SU-DHL-6 (cell line): ENCODE results near the gene MYLK4.

ENCODE experiments used
- H2AFZ ChIP-seq: fragments of 200-600 bp; sonication (generic); 2 replicates; pipeline ENCODE4 v1.6.1; 2014; ENCODE audit warnings: low read depth, mild to moderate bottlenecking, moderate library complexity, mixed read lengths, antibody characterized with exemption, low read length; ENCODE audit not compliant: severe bottlenecking
- H3F3A ChIP-seq: fragments of 200-600 bp; shearing (Covaris generic); 2 replicates; pipeline ENCODE4 v1.6.0; 2016; ENCODE audit warnings: antibody characterized with exemption, mild to moderate bottlenecking; ENCODE audit not compliant: insufficient read depth
- H3K27ac ChIP-seq: fragments of 200-600 bp; sonication (generic); 2 replicates; pipeline ENCODE4 v1.5.1; 2016; ENCODE audit warnings: low read depth, mild to moderate bottlenecking, low read length, moderate library complexity, mixed read lengths
- H3K27me3 ChIP-seq: fragments of 200-600 bp; sonication (generic), shearing (Covaris generic); 2 replicates; pipeline ENCODE4 v1.6.0; 2014; ENCODE audit warnings: mild to moderate bottlenecking, low read length
- H3K36me3 ChIP-seq: fragments of 200-600 bp; sonication (generic); 2 replicates; pipeline ENCODE4 v1.6.1; 2014; ENCODE audit warnings: mild to moderate bottlenecking, low read length, mixed read lengths
- H3K4me2 ChIP-seq: fragments of 300-600, 200-600 bp; shearing (Covaris generic), sonication (generic); 2 replicates; pipeline ENCODE4 v1.6.0; 2014; ENCODE audit warnings: low read length, low read depth, mild to moderate bottlenecking; ENCODE audit not compliant: poor library complexity, severe bottlenecking
- H3K4me3 ChIP-seq: fragments of 200-600 bp; sonication (generic); 2 replicates; pipeline ENCODE4 v1.5.1; 2014; ENCODE audit warnings: antibody characterized with exemption, low read length, mild to moderate bottlenecking, mixed read lengths; ENCODE audit not compliant: insufficient read depth, poor library complexity, severe bottlenecking
- H3K79me2 ChIP-seq: fragments of 200-600 bp; sonication (generic); 2 replicates; pipeline ENCODE4 v1.6.1; 2014; ENCODE audit warnings: mild to moderate bottlenecking, low read length, moderate library complexity; ENCODE audit not compliant: insufficient read depth
- H3K9ac ChIP-seq: fragments of 200-600 bp; sonication (generic); 2 replicates; pipeline ENCODE4 v1.7.0; 2014; ENCODE audit warnings: mild to moderate bottlenecking, low read length
- H3K9me2 ChIP-seq: fragments of 200-600 bp; sonication (generic); replicated peaks from 2 replicates; pipeline ENCODE4 v1.6.1; 2014; ENCODE audit warnings: low read length; ENCODE audit not compliant: insufficient read depth
- H3K9me3 ChIP-seq: fragments of 200-600 bp; sonication (generic); 2 replicates; pipeline ENCODE4 v1.6.1; 2014; ENCODE audit warnings: low read length, mixed read lengths; ENCODE audit not compliant: insufficient read depth
- H4K20me1 ChIP-seq: fragments of 200-600 bp; sonication (generic); 2 replicates; pipeline ENCODE4 v1.6.1; 2014; ENCODE audit warnings: low read depth, mild to moderate bottlenecking, antibody characterized with exemption, low read length, moderate library complexity, mixed read lengths
- EZH2phosphoT487 ChIP-seq: fragments of 200-600 bp; sonication (generic), shearing (Covaris generic); conservative IDR thresholded peaks from 2 replicates; pipeline ENCODE4 v1.6.1; 2018; ENCODE audit warnings: mild to moderate bottlenecking, antibody characterized with exemption, low read length, moderate library complexity, mixed read lengths
- TF ChIP-seq, protein P1 (sequence below): fragments of 200-600 bp; sonication (generic); IDR thresholded peaks from one replicate; pipeline ENCODE4 v1.5.1; 2017; ENCODE audit warnings: antibody characterized with exemption, mild to moderate bottlenecking, low read length, moderate library complexity; ENCODE audit not compliant: insufficient read depth, poor library complexity, severe bottlenecking

Gene MYLK4

DNA sequence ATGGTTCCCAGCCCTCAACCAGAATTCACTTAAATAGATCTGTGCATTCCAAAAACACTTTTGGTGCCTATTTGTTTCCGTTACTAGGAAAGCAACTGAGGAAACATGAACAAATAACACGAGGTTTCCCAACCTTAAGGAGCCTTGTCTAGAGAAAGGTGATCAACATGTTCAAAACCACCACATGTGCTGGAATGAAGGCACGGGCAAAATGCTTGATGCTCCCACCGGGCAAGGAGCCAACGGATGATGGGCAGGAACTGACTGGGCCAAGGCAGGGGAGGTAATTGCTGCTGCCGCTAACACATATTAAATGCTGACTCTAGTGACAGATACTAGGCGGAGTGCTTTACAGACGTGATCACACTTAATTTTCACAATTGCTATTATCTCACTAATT is 2.5 kb downstream of the MYLK4 start:
- no peak overlapping the region for H3K4me2 ChIP-seq
- H3K9ac ChIP-seq, result no peak overlapping the region
- H3F3A ChIP-seq, result no peaks in the 10 kb centered on the region
- H3K9me2 ChIP-seq, result no peaks in the 10 kb centered on the region
- no peak overlapping the region for H2AFZ ChIP-seq
- no peak for TF ChIP-seq EZH2phosphoT487
- TF ChIP-seq, protein P1, sequence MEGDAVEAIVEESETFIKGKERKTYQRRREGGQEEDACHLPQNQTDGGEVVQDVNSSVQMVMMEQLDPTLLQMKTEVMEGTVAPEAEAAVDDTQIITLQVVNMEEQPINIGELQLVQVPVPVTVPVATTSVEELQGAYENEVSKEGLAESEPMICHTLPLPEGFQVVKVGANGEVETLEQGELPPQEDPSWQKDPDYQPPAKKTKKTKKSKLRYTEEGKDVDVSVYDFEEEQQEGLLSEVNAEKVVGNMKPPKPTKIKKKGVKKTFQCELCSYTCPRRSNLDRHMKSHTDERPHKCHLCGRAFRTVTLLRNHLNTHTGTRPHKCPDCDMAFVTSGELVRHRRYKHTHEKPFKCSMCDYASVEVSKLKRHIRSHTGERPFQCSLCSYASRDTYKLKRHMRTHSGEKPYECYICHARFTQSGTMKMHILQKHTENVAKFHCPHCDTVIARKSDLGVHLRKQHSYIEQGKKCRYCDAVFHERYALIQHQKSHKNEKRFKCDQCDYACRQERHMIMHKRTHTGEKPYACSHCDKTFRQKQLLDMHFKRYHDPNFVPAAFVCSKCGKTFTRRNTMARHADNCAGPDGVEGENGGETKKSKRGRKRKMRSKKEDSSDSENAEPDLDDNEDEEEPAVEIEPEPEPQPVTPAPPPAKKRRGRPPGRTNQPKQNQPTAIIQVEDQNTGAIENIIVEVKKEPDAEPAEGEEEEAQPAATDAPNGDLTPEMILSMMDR, result no peak
- H3K4me3 ChIP-seq, result no peak overlapping the region
- H4K20me1 ChIP-seq, result no peaks in the 10 kb centered on the region
- H3K79me2 ChIP-seq, result no peaks in the 10 kb centered on the region
- H3K9me3 ChIP-seq, result no peaks in the 10 kb centered on the region
- H3K27me3 ChIP-seq, result no peaks in the 10 kb centered on the region
- H3K36me3 ChIP-seq, result no peaks in the 10 kb centered on the region
- H3K27ac ChIP-seq, result no peak overlapping the region

DNA sequence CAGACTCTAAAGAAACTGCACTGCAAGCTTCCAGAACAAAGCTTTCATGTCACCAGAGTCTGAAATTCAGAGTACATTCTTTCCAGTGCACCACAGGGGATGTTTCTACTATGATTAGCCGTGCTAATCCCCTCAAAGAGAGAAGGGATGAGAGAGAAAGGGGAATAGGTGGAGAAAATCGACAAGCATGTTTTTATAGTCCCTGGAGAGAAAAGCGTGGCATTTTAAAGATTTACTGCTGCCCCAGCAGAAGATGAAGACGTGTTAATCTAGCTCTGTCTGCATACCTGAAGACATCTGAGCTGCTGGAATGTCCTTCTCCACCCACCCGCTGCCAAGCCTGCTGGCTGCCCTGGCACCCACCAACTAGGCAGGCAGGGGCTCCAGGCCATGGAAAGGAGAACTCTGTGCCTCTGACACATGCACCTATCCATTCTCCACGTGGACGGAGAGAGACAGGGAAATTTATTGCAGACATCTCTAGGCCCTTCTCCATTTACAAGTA is 4.1 kb downstream of the MYLK4 start:
- Histone ChIP-seq H3K9me3 (no peaks in the 10 kb centered on the region), H4K20me1 (no peaks in the 10 kb centered on the region), H3K79me2 (no peaks in the 10 kb centered on the region), H3K36me3 (no peaks in the 10 kb centered on the region), H3K4me2 (no peak overlapping the region), H3F3A (no peaks in the 10 kb centered on the region), H3K9me2 (no peaks in the 10 kb centered on the region), H3K9ac (no peak overlapping the region), H2AFZ (no peak overlapping the region), H3K27ac (no peak overlapping the region), H3K4me3 (no peak overlapping the region), H3K27me3 (no peaks in the 10 kb centered on the region)
- TF ChIP-seq, protein P1, result no peak
- no peak for TF ChIP-seq EZH2phosphoT487

DNA sequence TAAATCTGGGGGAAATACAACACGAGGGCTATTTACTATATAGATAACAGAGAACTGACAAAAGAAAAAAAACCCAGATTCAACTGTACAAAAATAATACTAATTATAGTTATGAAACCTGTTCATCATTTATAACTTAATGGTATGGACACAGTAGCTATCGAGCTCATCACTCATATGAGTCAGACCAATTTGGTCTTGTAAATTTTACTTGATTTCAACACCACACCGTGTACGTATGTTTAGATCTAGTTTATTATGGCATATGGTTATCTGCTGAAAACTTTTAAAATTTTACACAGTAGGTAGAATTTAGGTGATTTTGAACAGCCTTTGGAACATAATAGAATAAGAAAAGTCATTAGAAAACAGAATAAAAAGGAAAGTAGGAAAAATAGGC is 5.5 kb downstream of the MYLK4 start:
- Histone ChIP-seq H3K9me2 (no peaks in the 10 kb centered on the region), H3F3A (no peaks in the 10 kb centered on the region), H3K79me2 (no peaks in the 10 kb centered on the region), H3K4me2 (no peak overlapping the region), H4K20me1 (no peaks in the 10 kb centered on the region), H3K36me3 (no peaks in the 10 kb centered on the region), H3K4me3 (no peak overlapping the region), H2AFZ (no peak overlapping the region), H3K27ac (no peak overlapping the region), H3K27me3 (no peaks in the 10 kb centered on the region), H3K9me3 (no peaks in the 10 kb centered on the region), H3K9ac (no peak overlapping the region)
- TF ChIP-seq, protein P1, result no peak
- TF ChIP-seq EZH2phosphoT487, result no peak
